A673 (cell line): Measurements from ENCODE around the gene GNPTAB. TPM values are rescaled to one million over a fixed set of nuclear protein-coding genes. Genes with fewer than 3 reads are reported as not detected.

Experiments used
- Bru-seq: library from RNA; stranded (reverse); fragments of 400-500 nt; gene quantifications from one replicate; lab custom pipeline; 2021; lab: Mats Ljungman, UMichigan
- BruChase-seq, 2 experiments: library from RNA; stranded (reverse); fragments of 400-500 nt; gene quantifications; one replicate each; lab custom pipeline; 2021; lab: Mats Ljungman, UMichigan
- BruUV-seq: library from RNA; stranded (reverse); fragments of 400-500 nt; replicated peaks from 2 replicates; lab custom pipeline; 2021; lab: Mats Ljungman, UMichigan
- CTCF ChIA-PET: fragments of 300-600 bp; sonication (Branson Sonifier 250); formaldehyde crosslinking; loops from one replicate; lab custom pipeline; 2022; ENCODE audit warnings: antibody characterized with exemption; lab: Charles Lee
- POLR2A ChIA-PET: fragments of 300-600 bp; sonication (Branson Sonifier 250); formaldehyde crosslinking; loops from one replicate; lab custom pipeline; 2022; ENCODE audit warnings: antibody characterized with exemption; ENCODE audit not compliant: low non-redundant PET; lab: Charles Lee
- DNase-seq: peaks from one replicate; pipeline ENCODE4 v3.0.0-alpha.2; 2015; ENCODE audit warnings: low spot score
- H3K27ac ChIP-seq: fragments of 200-600 bp; sonication (generic); 2 replicates; pipeline ENCODE4 v1.5.1; 2016; ENCODE audit warnings: mixed run types, low read depth, mild to moderate bottlenecking, mixed read lengths, antibody characterized with exemption, low read length; ENCODE audit not compliant: poor library complexity, severe bottlenecking
- H3K27me3 ChIP-seq: fragments of 200-600 bp; sonication (generic); replicated peaks from 2 replicates; pipeline ENCODE4 v1.6.1; 2017; ENCODE audit warnings: mixed run types, low read depth, mild to moderate bottlenecking, mixed read lengths, antibody characterized with exemption, low read length; ENCODE audit not compliant: insufficient read depth, poor library complexity
- H3K36me3 ChIP-seq: fragments of 200-600 bp; sonication (generic); 2 replicates; pipeline ENCODE4 v1.6.1; 2016; ENCODE audit warnings: mixed run types, mild to moderate bottlenecking, mixed read lengths, antibody characterized with exemption, low read length; ENCODE audit not compliant: insufficient read depth, poor library complexity, severe bottlenecking
- H3K4me1 ChIP-seq: fragments of 200-600 bp; sonication (generic); 2 replicates; pipeline ENCODE4 v1.6.1; 2017; ENCODE audit warnings: mixed run types, mild to moderate bottlenecking, mixed read lengths, antibody characterized with exemption, low read length; ENCODE audit not compliant: insufficient read depth, poor library complexity, severe bottlenecking
- H3K4me3 ChIP-seq: fragments of 200-600 bp; sonication (generic); 2 replicates; pipeline ENCODE4 v1.5.1; 2016; ENCODE audit warnings: low read depth, mixed run types, mild to moderate bottlenecking, mixed read lengths, low read length; ENCODE audit not compliant: poor library complexity, severe bottlenecking
- H3K9me3 ChIP-seq: fragments of 200-600 bp; sonication (generic); 2 replicates; pipeline ENCODE4 v1.6.1; 2016; ENCODE audit warnings: mixed run types, low read depth, mild to moderate bottlenecking, mixed read lengths, antibody characterized with exemption, low read length; ENCODE audit not compliant: poor library complexity, severe bottlenecking
- CTCF ChIP-seq: fragments of 300-800, 200-600 bp; sonication (generic); conservative IDR thresholded peaks from 2 replicates; pipeline ENCODE4 v1.5.1; 2017; ENCODE audit warnings: low read depth, mild to moderate bottlenecking, antibody characterized with exemption, low read length, moderate library complexity, mixed read lengths
- EZH2 ChIP-seq: fragments of 200-600 bp; sonication (generic); IDR thresholded peaks from 2 replicates; pipeline ENCODE4 v1.6.1; 2017; ENCODE audit warnings: borderline replicate concordance, low read depth, mild to moderate bottlenecking, mixed read lengths, antibody characterized with exemption, low read length; ENCODE audit not compliant: poor library complexity, severe bottlenecking
- intact Hi-C: fragments of 100-400 bp; cut with micrococcal nuclease; formaldehyde crosslinking; loops from one replicate; pipeline ENCODE4 v1.10.0; 2022; ENCODE audit not compliant: unreplicated experiment
- long read RNA-seq: library from polyadenylated mRNA; stranded (forward); transcript quantifications from one replicate; pipeline ENCODE4 v2.0.0, GENCODE V29; 2022
- total RNA-seq: library from RNA; stranded (reverse); gene quantifications from 2 replicates; pipeline ENCODE4 v1.2.3, GENCODE V29; 2021

GNPTAB gene
- total RNA-seq (19.9 and 21.7 TPM in 2 replicates), Bru-seq, nascent RNA (percentile 64 among the genes with signal in this experiment), BruChase-seq, experiment 1, labeled RNA remaining after a 2-hour chase (percentile 65 among the genes with signal in this experiment), BruChase-seq, experiment 2, labeled RNA remaining after a 6-hour chase (percentile 76 among the genes with signal in this experiment)
- long read RNA-seq, full-length matches to known transcripts, result 6 of 15 reads
- long read RNA-seq, partial matches to known transcripts, result 6 of 15 reads
- long read RNA-seq, other reads (novel, unspliced or antisense), result 3 of 15 reads

GRCh38 chr12:101830367-101831325 lies at the start of gene GNPTAB:
Gene GNPTAB, minus strand, starts transcription at chr12:101830959. Its CDS starts 284 bp downstream, at chr12:101830675.
- intact Hi-C loops, result loop anchor here (2.0 kb wide), 2 partner anchors 52 to 340 kb away; no protein-coding TSS in a partner anchor
- DNase-seq, result peak; percentile 95
- Histone ChIP-seq H3K27ac (peak within 1 kb of the TSS; percentile 33), H3K27me3 (no peaks in the 10 kb centered on the region), H3K9me3 (no peaks in the 10 kb centered on the region), H3K4me3 (peak within 1 kb of the TSS; percentile 81), H3K36me3 (no peaks in the 10 kb centered on the region), H3K4me1 (peaks cover 3% of the 10 kb centered on the region)
- CTCF ChIA-PET, result interaction anchor here (0.6 to 2.2 kb wide), 9 partner anchors 9 to 1069 kb away, joined by 3 to 13 read pairs (median 3); no protein-coding TSS in a partner anchor
- no TSS peak for BruUV-seq
- peak; percentile 72 for TF ChIP-seq CTCF
- no peak for TF ChIP-seq EZH2
- POLR2A ChIA-PET, result no interaction called here

- Histone ChIP-seq H3K27me3 (no peaks in the 10 kb centered on the region), H3K4me1 (peaks cover 18% of the 10 kb centered on the region), H3K27ac (no peak overlapping the region), H3K36me3 (no peaks in the 10 kb centered on the region), H3K4me3 (peak overlapping the region; percentile 75), H3K9me3 (no peaks in the 10 kb centered on the region)
- CTCF ChIA-PET, result interaction anchor here (0.5 kb wide), 1 partner anchor 49 kb away, joined by 4 read pairs; no protein-coding TSS in a partner anchor
- TSS peak; percentile 40 for BruUV-seq
- intact Hi-C loops, result no loop called here
- no peak for DNase-seq
- TF ChIP-seq CTCF, result no peak
- TF ChIP-seq EZH2, result no peak
- POLR2A ChIA-PET, result no interaction called here
Observed at GRCh38 chr12:101878243-101878821, 47.6 kb upstream of the GNPTAB start.

GRCh38 chr12:101877806-101878242 lies 47.1 kb upstream of the GNPTAB start:
- peaks cover 18% of the 10 kb centered on the region for H3K4me1 ChIP-seq
- H3K9me3 ChIP-seq, result no peaks in the 10 kb centered on the region
- POLR2A ChIA-PET, result no interaction called here
- CTCF ChIA-PET, result interaction anchor here (0.5 kb wide), 1 partner anchor 48 kb away, joined by 4 read pairs; no protein-coding TSS in a partner anchor
- peak overlapping the region; percentile 75 for H3K4me3 ChIP-seq
- DNase-seq, result peak; percentile 35
- H3K27ac ChIP-seq, result peak overlapping the region; percentile 87
- BruUV-seq, result no TSS peak
- no peaks in the 10 kb centered on the region for H3K27me3 ChIP-seq
- no peak for TF ChIP-seq EZH2
- intact Hi-C loops, result no loop called here
- no peaks in the 10 kb centered on the region for H3K36me3 ChIP-seq
